CD14-positive monocyte (primary cell): ENCODE measurements around the gene CABP1. TPM values are rescaled to one million over a fixed set of nuclear protein-coding genes. Genes with fewer than 3 reads are reported as not detected.

Source experiments
- DNase-seq, 3 donors: peaks; one replicate each; pipeline ENCODE4 v3.0.0-alpha.2; 2011 to 2022
- H2AFZ ChIP-seq: 2 replicates; pipeline ENCODE4 v1.6.0; 2012; ENCODE audit warnings: mild to moderate bottlenecking, low read depth, low read length, inconsistent platforms; ENCODE audit not compliant: insufficient read depth, poor library complexity, severe bottlenecking
- H3K27ac ChIP-seq, 2 donors: 1 replicate in 1 of 2; 2 replicates in 1 of 2; pipeline ENCODE4 v1.5.1; 2012 to 2013; ENCODE audit warnings: low read length in 2 of 2, control low read depth in 1 of 2, inconsistent platforms in 1 of 2, low read depth in 1 of 2, mild to moderate bottlenecking in 1 of 2
- H3K27me3 ChIP-seq, 2 donors: one replicate each; pipeline versions ENCODE4 v1.6.0 to v1.6.1; 2011 to 2013; ENCODE audit warnings: low read length in 2 of 2; ENCODE audit not compliant: control insufficient read depth in 2 of 2, insufficient read depth in 2 of 2
- H3K36me3 ChIP-seq, 2 donors: replicated peaks in 1 of 2; 1 replicate in 1 of 2; 2 replicates in 1 of 2; pipeline versions ENCODE4 v1.5.1 to v1.6.1; 2012 to 2013; ENCODE audit warnings: low read length in 2 of 2, control low read depth in 1 of 2, inconsistent platforms in 1 of 2, mild to moderate bottlenecking in 1 of 2; ENCODE audit not compliant: insufficient read depth in 2 of 2, control insufficient read depth in 1 of 2
- H3K4me1 ChIP-seq, 2 donors: 1 replicate in 1 of 2; 2 replicates in 1 of 2; pipeline versions ENCODE4 v1.5.1 to v1.6.1; 2012 to 2013; ENCODE audit warnings: low read length in 2 of 2, control low read depth in 1 of 2, inconsistent platforms in 1 of 2, mild to moderate bottlenecking in 1 of 2, moderate library complexity in 1 of 2; ENCODE audit not compliant: insufficient read depth in 2 of 2, control insufficient read depth in 1 of 2
- H3K4me2 ChIP-seq: replicated peaks from 2 replicates; pipeline ENCODE3; 2012; ENCODE audit warnings: low read length, moderate library complexity, mild to moderate bottlenecking; ENCODE audit not compliant: poor library complexity, severe bottlenecking; ENCODE audit errors: extremely low read depth
- H3K4me3 ChIP-seq, 3 experiments: fragments of 200-600 bp in 1 of 3; sonication (generic) in 1 of 3; replicated peaks in 1 of 3; 1 replicate in 2 of 3; 2 replicates in 1 of 3; pipeline ENCODE4 v1.5.1; 2011 to 2013; ENCODE audit warnings: low read length in 3 of 3, mild to moderate bottlenecking in 3 of 3, control low read depth in 2 of 3, low read depth in 2 of 3, inconsistent platforms in 1 of 3, moderate library complexity in 1 of 3
- H3K79me2 ChIP-seq: 2 replicates; pipeline ENCODE4 v1.6.0; 2012; ENCODE audit warnings: mild to moderate bottlenecking, control low read depth, inconsistent platforms, low read length, moderate library complexity; ENCODE audit not compliant: insufficient read depth
- H3K9ac ChIP-seq: 2 replicates; pipeline ENCODE4 v1.6.0; 2017; ENCODE audit warnings: low read length, mild to moderate bottlenecking; ENCODE audit not compliant: insufficient read depth, poor library complexity, severe bottlenecking
- H3K9me3 ChIP-seq, 2 donors: replicated peaks in 1 of 2; 1 replicate in 1 of 2; 2 replicates in 1 of 2; pipeline versions ENCODE4 v1.5.1 to v1.6.1; 2012 to 2013; ENCODE audit warnings: low read length in 2 of 2, control low read depth in 1 of 2; ENCODE audit not compliant: control insufficient read depth in 1 of 2, insufficient read depth in 1 of 2
- H4K20me1 ChIP-seq: 2 replicates; pipeline ENCODE4 v1.6.0; 2012; ENCODE audit warnings: mild to moderate bottlenecking, low read length, control low read depth, moderate library complexity; ENCODE audit not compliant: insufficient read depth
- H3K27ac Mint-ChIP-seq, 7 donors: one replicate each; pipeline ENCODE4 v1.8.0; 2020; ENCODE audit warnings: mild to moderate bottlenecking in 7 of 7, mixed read lengths in 7 of 7, moderate library complexity in 6 of 7, inconsistent platforms in 2 of 7
- H3K27me3 Mint-ChIP-seq, 3 donors: one replicate each; pipeline ENCODE4 v1.8.0; 2021 to 2022; ENCODE audit warnings: low read depth in 3 of 3, mild to moderate bottlenecking in 3 of 3, mixed read lengths in 3 of 3, moderate library complexity in 3 of 3, inconsistent platforms in 1 of 3
- H3K36me3 Mint-ChIP-seq, 2 donors: one replicate each; pipeline ENCODE4 v1.8.0; 2020; ENCODE audit warnings: mixed read lengths in 2 of 2, inconsistent platforms in 1 of 2, mild to moderate bottlenecking in 1 of 2
- H3K4me1 Mint-ChIP-seq: one replicate; pipeline ENCODE4 v1.8.0; 2020; ENCODE audit warnings: mild to moderate bottlenecking, mixed read lengths
- H3K4me3 Mint-ChIP-seq, 2 donors: one replicate each; pipeline ENCODE4 v1.8.0; 2020; ENCODE audit warnings: mild to moderate bottlenecking in 2 of 2, mixed read lengths in 2 of 2, moderate library complexity in 1 of 2
- H3K9me3 Mint-ChIP-seq, 7 donors: one replicate each; pipeline ENCODE4 v1.8.0; 2020 to 2022; ENCODE audit warnings: mixed read lengths in 7 of 7, mild to moderate bottlenecking in 6 of 7, moderate library complexity in 6 of 7, inconsistent platforms in 2 of 7
- WGBS: methylation state at CpG from one replicate; pipeline ENCODE4 v1.1.5; 2013; ENCODE audit warnings: missing lambda C conversion rate; ENCODE audit not compliant: insufficient coverage; 5-methylcytosine and 5-hydroxymethylcytosine counted together
- intact Hi-C, 2 donors: fragments of 100-400 bp; cut with micrococcal nuclease; formaldehyde crosslinking; loops; one replicate each; pipeline versions ENCODE4 v1.15.0 to v1.15.1; 2023
- polyA plus RNA-seq, 3 donors: library from polyadenylated mRNA; depleted of rRNA in 1 of 3; unstranded in 2 of 3; stranded (reverse) in 1 of 3; fragments of 300-500 nt in 2 of 3; fragments of >200 nt in 1 of 3; fragmentation: Illumina TruSeq in 2 of 3; gene quantifications; 1 replicate in 2 of 3; 2 replicates in 1 of 3; pipeline ENCODE4 v1.2.3, GENCODE V29; 2012 to 2021
- TF ChIP-seq, protein P1 (sequence below): fragments of 200-600 bp; IDR thresholded peaks from one replicate; pipeline ENCODE4 v1.8.0; 2022; ENCODE audit warnings: antibody characterized with exemption, mild to moderate bottlenecking

The CABP1 gene
- polyA plus RNA-seq, 3 donors: 0.19 to 0.43 TPM; not detected in 1

DNA sequence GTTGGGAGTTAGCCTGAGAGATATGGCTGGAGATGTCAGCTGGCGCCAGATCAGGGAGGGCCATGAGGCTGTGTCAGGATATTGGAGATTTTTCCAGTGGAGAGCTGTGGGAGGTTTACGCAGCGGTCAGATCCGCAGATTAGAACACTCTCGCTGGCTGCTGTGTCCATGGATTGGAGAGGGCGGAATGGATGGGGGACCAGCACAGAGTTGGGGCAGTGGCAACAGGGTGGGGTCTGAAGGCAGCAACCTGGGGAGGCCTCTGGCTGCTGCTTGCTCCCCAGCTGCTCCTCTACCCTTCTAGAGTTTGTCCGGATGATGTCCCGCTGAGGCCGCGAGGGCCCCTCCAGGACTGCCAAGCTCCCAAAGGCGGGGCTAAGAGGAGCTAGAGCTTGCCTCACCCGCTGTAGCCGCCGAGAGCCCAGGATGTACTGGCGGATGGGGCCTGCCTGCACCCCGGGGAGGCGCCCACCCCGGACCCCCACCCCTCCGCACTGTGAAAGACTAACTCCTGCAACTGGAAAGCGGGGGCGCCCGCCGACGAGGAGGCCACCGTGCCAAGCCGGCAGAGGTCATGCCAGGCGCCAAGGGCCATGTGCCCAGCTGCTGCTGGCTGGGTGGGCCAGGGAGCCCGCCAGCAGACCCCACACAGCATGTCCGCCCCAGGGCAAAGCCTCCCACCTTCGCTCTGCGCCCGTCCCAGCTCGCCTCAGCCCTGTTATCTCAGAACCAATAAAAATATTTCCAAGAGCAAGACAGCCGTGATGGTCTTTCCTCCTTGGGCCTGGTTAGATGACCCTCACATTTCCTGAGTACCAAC lies 26.4 kb downstream of the CABP1 start:
- Histone ChIP-seq H3K4me3 (no peak overlapping the region), H3K27me3 (no peaks in the 10 kb centered on the region), H3K9me3 (no peaks in the 10 kb centered on the region), H3K4me2 (no peak overlapping the region), H4K20me1 (no peaks in the 10 kb centered on the region), H3K36me3 (no peaks in the 10 kb centered on the region), H3K9ac (no peak overlapping the region), H2AFZ (no peak overlapping the region), H3K27ac (no peak overlapping the region), H3K4me1 (peaks cover 4 to 6% of the 10 kb centered on the region in 2 donors), H3K79me2 (no peaks in the 10 kb centered on the region)
- TF ChIP-seq, protein P1, sequence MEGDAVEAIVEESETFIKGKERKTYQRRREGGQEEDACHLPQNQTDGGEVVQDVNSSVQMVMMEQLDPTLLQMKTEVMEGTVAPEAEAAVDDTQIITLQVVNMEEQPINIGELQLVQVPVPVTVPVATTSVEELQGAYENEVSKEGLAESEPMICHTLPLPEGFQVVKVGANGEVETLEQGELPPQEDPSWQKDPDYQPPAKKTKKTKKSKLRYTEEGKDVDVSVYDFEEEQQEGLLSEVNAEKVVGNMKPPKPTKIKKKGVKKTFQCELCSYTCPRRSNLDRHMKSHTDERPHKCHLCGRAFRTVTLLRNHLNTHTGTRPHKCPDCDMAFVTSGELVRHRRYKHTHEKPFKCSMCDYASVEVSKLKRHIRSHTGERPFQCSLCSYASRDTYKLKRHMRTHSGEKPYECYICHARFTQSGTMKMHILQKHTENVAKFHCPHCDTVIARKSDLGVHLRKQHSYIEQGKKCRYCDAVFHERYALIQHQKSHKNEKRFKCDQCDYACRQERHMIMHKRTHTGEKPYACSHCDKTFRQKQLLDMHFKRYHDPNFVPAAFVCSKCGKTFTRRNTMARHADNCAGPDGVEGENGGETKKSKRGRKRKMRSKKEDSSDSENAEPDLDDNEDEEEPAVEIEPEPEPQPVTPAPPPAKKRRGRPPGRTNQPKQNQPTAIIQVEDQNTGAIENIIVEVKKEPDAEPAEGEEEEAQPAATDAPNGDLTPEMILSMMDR: no peak
- no peaks in the 10 kb centered on the region for H3K36me3 Mint-ChIP-seq
- DNase-seq: no peak
- H3K4me3 Mint-ChIP-seq: no peak overlapping the region
- no peaks in the 10 kb centered on the region for H3K9me3 Mint-ChIP-seq
- H3K27ac Mint-ChIP-seq: no peak overlapping the region
- H3K27me3 Mint-ChIP-seq: peaks cover 0 to 7% (median 7%) of the 10 kb centered on the region in 3 donors
- intact Hi-C loops: no loop called here
- peaks cover 4% of the 10 kb centered on the region for H3K4me1 Mint-ChIP-seq
- WGBS: 95% methylated on average over 25 of the region's 34 CpGs

DNA sequence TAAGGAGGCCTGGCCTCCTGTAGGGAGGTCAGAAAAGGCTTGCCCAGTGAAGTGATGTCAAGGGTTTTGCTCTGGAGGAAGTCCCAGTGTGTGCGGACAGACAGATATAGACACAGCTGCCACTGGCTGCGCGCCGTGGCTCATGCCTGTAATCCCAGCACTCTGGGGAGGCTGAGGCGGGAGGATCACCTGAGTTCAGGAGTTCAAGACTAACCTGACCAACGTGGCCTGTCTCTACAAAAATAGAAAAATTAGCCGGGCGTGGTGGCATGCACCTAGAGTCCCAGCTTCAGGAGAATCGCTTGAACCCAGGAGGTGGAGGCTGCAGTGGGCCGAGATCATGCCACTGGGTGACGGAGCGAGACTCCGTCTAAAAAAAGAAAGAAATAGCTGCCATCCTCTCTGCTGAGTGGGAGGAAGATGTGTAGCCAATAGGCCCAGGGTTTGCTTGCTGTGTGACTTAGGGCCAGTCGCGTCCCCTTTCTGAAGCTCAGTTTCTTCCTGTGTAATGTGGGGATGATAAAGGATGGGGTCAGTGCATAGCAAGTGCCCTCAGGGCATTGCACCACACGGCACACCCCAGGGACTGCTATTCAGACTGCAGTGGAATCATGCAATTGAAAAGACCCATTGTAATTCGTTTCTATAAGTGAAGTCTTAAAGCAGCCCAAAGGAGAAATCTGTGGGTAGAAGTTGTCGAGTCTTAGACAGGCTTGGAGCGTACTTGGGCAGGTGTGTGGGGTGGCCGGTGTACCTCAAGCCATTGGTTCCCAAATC lies 27.9 kb downstream of the CABP1 start:
- no peaks in the 10 kb centered on the region for H3K4me1 Mint-ChIP-seq
- TF ChIP-seq, protein P1: no peak
- H3K79me2 ChIP-seq: no peaks in the 10 kb centered on the region
- H3K4me1 ChIP-seq: no peaks in the 10 kb centered on the region
- no peak overlapping the region for H3K27ac Mint-ChIP-seq
- no peaks in the 10 kb centered on the region for H3K27me3 ChIP-seq
- H4K20me1 ChIP-seq: no peaks in the 10 kb centered on the region
- H3K4me2 ChIP-seq: no peak overlapping the region
- peaks cover 0 to 1% (median 0%) of the 10 kb centered on the region in 7 donors for H3K9me3 Mint-ChIP-seq
- no peak overlapping the region for H3K4me3 Mint-ChIP-seq
- intact Hi-C loops: no loop called here
- H3K36me3 ChIP-seq: no peaks in the 10 kb centered on the region
- H3K4me3 ChIP-seq: no peak overlapping the region
- H3K9me3 ChIP-seq: no peaks in the 10 kb centered on the region
- no peak overlapping the region for H2AFZ ChIP-seq
- H3K9ac ChIP-seq: no peak overlapping the region
- 91% methylated on average over 19 of the region's 20 CpGs for WGBS
- H3K27me3 Mint-ChIP-seq: peaks cover 0 to 10% (median 7%) of the 10 kb centered on the region in 3 donors
- no peaks in the 10 kb centered on the region for H3K36me3 Mint-ChIP-seq
- H3K27ac ChIP-seq: no peak overlapping the region
- DNase-seq: no peak
